Endodermal cell (in vitro differentiated cells): ENCODE measurements around the gene HOXC9. TPM values are rescaled to one million over a fixed set of nuclear protein-coding genes. Genes with fewer than 3 reads are reported as not detected.

Source experiments
- DNase-seq: peaks from one replicate; pipeline ENCODE4 v3.0.0-alpha.2; 2017
- H3K27ac ChIP-seq: 2 replicates; pipeline ENCODE4 v1.5.1; 2013; ENCODE audit warnings: mild to moderate bottlenecking, low read depth, low read length, moderate library complexity
- H3K27me3 ChIP-seq: 2 replicates; pipeline ENCODE4 v1.6.1; 2013; ENCODE audit warnings: mild to moderate bottlenecking, low read length, moderate library complexity; ENCODE audit not compliant: insufficient read depth, control insufficient read depth, poor library complexity, severe bottlenecking
- H3K36me3 ChIP-seq: 2 replicates; pipeline ENCODE4 v1.7.0; 2013; ENCODE audit warnings: mild to moderate bottlenecking, low read length, moderate library complexity; ENCODE audit not compliant: control insufficient read depth, insufficient read depth
- H3K4me1 ChIP-seq: one replicate; pipeline ENCODE4 v1.7.0; 2013; ENCODE audit warnings: low read length; ENCODE audit not compliant: control insufficient read depth, insufficient read depth
- H3K4me3 ChIP-seq: 2 replicates; pipeline ENCODE4 v1.5.1; 2013; ENCODE audit warnings: mild to moderate bottlenecking, low read length, moderate library complexity
- H3K9ac ChIP-seq: 2 replicates; pipeline ENCODE4 v1.6.1; 2013; ENCODE audit warnings: mild to moderate bottlenecking, low read length, moderate library complexity; ENCODE audit not compliant: poor library complexity, severe bottlenecking; ENCODE audit errors: extremely low read depth
- H3K9me3 ChIP-seq: 2 replicates; pipeline ENCODE4 v1.6.1; 2013; ENCODE audit warnings: mild to moderate bottlenecking, low read length, moderate library complexity; ENCODE audit not compliant: control insufficient read depth
- H3K27ac Mint-ChIP-seq: 2 replicates; pipeline ENCODE4 v1.8.0; 2020; ENCODE audit warnings: mixed read lengths
- H3K27me3 Mint-ChIP-seq: 2 replicates; pipeline ENCODE4 v1.8.0; 2021; ENCODE audit warnings: mild to moderate bottlenecking, mixed read lengths; ENCODE audit not compliant: insufficient read depth
- H3K36me3 Mint-ChIP-seq: 2 replicates; pipeline ENCODE4 v1.8.0; 2020; ENCODE audit warnings: low read depth, mixed read lengths
- H3K4me1 Mint-ChIP-seq: 2 replicates; pipeline ENCODE4 v1.8.0; 2020; ENCODE audit warnings: mixed read lengths
- H3K4me3 Mint-ChIP-seq: 2 replicates; pipeline ENCODE4 v1.8.0; 2020; ENCODE audit warnings: mild to moderate bottlenecking, moderate library complexity, mixed read lengths
- H3K9me3 Mint-ChIP-seq: 2 replicates; pipeline ENCODE4 v1.8.0; 2020; ENCODE audit warnings: mild to moderate bottlenecking, mixed read lengths
- WGBS, 2 experiments: methylation state at CpG; one replicate each; pipeline versions ENCODE4 v1.1.5 to v1.1.7; 2013; ENCODE audit warnings: missing lambda C conversion rate in 2 of 2, mixed read lengths in 1 of 2; ENCODE audit not compliant: insufficient coverage in 1 of 2, insufficient read length in 1 of 2; 5-methylcytosine and 5-hydroxymethylcytosine counted together
- total RNA-seq, 2 donors: library from RNA; stranded (reverse); fragmentation: NEBNext Ultra II Directional in 1 of 2; extraction: Animal tissue kit (Norgen Biotek cat#: 25700) in 1 of 2; gene quantifications; 2 replicates in 1 of 2; 3 replicates in 1 of 2; pipeline ENCODE4 v1.2.1, GENCODE V29; 2021
- TF ChIP-seq, protein P1 (sequence below): fragments of 200-600 bp; sonication (generic); conservative IDR thresholded peaks from 2 replicates; pipeline ENCODE4 v1.5.0; 2021; ENCODE audit warnings: antibody characterized with exemption, mild to moderate bottlenecking

HOXC9 gene
- total RNA-seq, 2 donors from 2014 or later, result not detected

DNA sequence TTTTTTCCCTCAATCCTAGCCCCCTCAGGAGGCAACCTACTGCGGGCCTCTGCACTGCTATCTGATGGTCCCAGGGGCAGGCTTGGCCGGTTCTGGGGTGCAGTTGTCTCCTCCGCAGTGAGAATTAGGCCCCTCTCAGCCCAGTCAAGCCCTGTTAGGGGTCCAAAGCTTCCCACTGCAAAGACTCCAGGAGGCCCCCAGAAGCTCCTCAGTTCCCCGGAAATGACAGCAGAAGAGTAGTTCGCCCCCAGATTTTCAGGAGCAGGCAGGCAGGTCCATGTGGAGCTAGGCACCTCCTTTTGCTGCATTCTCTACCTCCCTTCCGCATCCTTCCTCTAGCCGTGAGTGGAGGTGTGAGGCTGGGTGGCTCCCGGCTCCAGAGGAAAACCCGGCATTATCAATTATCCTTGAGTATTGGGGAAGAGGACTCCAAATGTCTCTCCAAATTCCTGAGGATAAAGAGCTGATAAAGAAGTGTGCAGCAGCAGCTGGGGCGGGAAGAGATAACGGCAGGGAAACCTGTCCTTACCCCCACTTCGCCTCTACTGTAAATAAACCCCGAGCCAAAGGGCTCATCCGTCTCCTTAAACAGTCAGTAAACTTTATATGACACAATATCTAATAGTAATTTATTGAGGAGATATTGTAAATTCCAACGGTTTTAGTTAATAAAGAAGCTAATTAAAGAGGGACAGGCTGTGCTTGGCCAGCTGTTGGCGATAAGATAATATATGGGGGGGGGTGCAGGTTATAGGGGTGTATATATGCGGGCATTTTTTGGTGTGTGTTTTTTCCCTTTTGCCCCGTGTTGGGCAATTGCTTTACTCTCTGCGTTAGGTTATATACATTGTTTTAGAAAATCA lies 45.9 kb upstream of the HOXC9 start:
- no peak overlapping the region for H3K27ac Mint-ChIP-seq
- H3K36me3 Mint-ChIP-seq, result no peaks in the 10 kb centered on the region
- Histone ChIP-seq H3K9ac (no peak overlapping the region), H3K36me3 (no peaks in the 10 kb centered on the region), H3K9me3 (peaks cover 23% of the 10 kb centered on the region), H3K27me3 (peaks cover 100% of the 10 kb centered on the region), H3K27ac (no peak overlapping the region), H3K4me3 (no peak overlapping the region), H3K4me1 (no peaks in the 10 kb centered on the region)
- peak; percentile 53 for DNase-seq
- peaks cover 99% of the 10 kb centered on the region for H3K27me3 Mint-ChIP-seq
- 17 to 34% methylated on average over 7 to 15 of the region's 19 CpGs for WGBS, 2 experiments
- no peaks in the 10 kb centered on the region for H3K4me1 Mint-ChIP-seq
- TF ChIP-seq, protein P1, sequence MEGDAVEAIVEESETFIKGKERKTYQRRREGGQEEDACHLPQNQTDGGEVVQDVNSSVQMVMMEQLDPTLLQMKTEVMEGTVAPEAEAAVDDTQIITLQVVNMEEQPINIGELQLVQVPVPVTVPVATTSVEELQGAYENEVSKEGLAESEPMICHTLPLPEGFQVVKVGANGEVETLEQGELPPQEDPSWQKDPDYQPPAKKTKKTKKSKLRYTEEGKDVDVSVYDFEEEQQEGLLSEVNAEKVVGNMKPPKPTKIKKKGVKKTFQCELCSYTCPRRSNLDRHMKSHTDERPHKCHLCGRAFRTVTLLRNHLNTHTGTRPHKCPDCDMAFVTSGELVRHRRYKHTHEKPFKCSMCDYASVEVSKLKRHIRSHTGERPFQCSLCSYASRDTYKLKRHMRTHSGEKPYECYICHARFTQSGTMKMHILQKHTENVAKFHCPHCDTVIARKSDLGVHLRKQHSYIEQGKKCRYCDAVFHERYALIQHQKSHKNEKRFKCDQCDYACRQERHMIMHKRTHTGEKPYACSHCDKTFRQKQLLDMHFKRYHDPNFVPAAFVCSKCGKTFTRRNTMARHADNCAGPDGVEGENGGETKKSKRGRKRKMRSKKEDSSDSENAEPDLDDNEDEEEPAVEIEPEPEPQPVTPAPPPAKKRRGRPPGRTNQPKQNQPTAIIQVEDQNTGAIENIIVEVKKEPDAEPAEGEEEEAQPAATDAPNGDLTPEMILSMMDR, result no peak
- peaks cover 2% of the 10 kb centered on the region for H3K9me3 Mint-ChIP-seq
- no peak overlapping the region for H3K4me3 Mint-ChIP-seq

DNA sequence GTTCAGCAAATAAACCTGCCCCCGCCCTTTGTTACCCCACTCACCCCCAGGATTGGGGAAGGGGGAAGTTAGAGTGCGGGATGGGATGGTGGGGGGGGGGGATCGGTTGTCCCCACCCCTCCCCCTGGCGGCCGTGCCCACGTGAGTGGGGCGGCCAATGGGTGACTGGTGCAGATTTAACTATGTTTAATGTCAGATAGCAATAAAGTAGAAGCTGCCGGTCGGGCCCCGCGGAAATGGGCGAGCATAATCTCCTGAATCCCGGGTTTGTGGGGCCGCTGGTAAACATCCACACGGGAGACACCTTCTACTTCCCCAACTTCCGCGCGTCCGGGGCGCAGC lies 45.3 kb upstream of the HOXC9 start, which contains the start of gene HOXC12:
Gene HOXC12, plus strand, starts transcription at position 210 of the 342 bp plus-strand sequence. Its CDS starts 27 bp downstream, at position 237.
- peaks cover 100% of the 10 kb centered on the region for H3K27me3 ChIP-seq
- Mint-ChIP-seq H3K4me1 (no peaks in the 10 kb centered on the region), H3K4me3 (no peak within 1 kb of the TSS), H3K27me3 (peaks cover 99% of the 10 kb centered on the region), H3K36me3 (no peaks in the 10 kb centered on the region), H3K9me3 (peaks cover 2% of the 10 kb centered on the region), H3K27ac (no peak within 1 kb of the TSS)
- H3K9ac ChIP-seq, result no peak within 1 kb of the TSS
- no peak within 1 kb of the TSS for H3K27ac ChIP-seq
- DNase-seq, result no peak
- WGBS, 2 experiments, result 14 to 24% methylated on average over 10 to 13 of the region's 20 CpGs
- no peaks in the 10 kb centered on the region for H3K36me3 ChIP-seq
- H3K4me3 ChIP-seq, result no peak within 1 kb of the TSS
- H3K4me1 ChIP-seq, result no peaks in the 10 kb centered on the region
- H3K9me3 ChIP-seq, result peaks cover 23% of the 10 kb centered on the region
- TF ChIP-seq, protein P1, result no peak

DNA sequence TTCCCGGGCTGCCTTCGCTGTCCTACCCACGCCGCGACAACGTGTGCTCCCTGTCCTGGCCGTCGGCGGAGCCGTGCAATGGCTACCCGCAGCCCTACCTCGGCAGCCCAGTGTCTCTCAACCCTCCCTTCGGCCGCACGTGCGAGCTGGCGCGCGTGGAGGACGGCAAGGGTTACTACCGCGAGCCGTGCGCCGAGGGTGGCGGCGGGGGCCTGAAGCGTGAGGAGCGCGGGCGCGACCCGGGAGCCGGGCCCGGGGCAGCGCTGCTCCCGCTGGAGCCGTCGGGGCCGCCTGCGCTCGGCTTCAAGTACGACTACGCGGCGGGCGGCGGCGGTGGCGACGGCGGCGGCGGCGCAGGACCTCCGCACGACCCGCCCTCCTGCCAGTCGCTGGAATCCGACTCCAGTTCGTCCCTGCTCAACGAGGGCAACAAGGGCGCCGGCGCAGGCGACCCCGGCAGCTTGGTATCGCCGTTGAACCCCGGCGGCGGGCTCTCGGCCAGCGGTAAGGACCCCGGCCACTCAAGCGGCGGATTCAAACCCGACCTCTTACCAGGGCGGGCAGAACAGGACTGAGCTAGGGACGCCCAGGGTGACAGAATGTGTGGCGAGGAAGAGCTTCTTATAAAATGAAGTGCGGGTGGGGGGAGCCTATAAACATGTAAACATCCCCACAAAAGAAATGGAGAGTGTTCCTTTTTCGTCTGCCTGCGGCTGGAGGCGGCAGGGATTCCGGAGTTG lies 44.8 kb upstream of the HOXC9 start:
- Mint-ChIP-seq H3K4me3 (no peak overlapping the region), H3K27ac (no peak overlapping the region), H3K36me3 (no peaks in the 10 kb centered on the region), H3K9me3 (peaks cover 2% of the 10 kb centered on the region), H3K4me1 (no peaks in the 10 kb centered on the region), H3K27me3 (peaks cover 99% of the 10 kb centered on the region)
- Histone ChIP-seq H3K36me3 (no peaks in the 10 kb centered on the region), H3K9me3 (peaks cover 23% of the 10 kb centered on the region), H3K4me3 (no peak overlapping the region), H3K4me1 (no peaks in the 10 kb centered on the region), H3K9ac (no peak overlapping the region), H3K27me3 (peaks cover 100% of the 10 kb centered on the region), H3K27ac (no peak overlapping the region)
- WGBS, 2 experiments, result 9 to 10% methylated on average over 23 to 82 of the region's 86 CpGs
- TF ChIP-seq, protein P1, result no peak
- DNase-seq, result peak; percentile 78
